Measurements from ENCODE around the gene TTF2. TPM values are rescaled to one million over a fixed set of nuclear protein-coding genes. Genes with fewer than 3 reads are reported as not detected.

The TTF2 gene
- total RNA-seq, 6 experiments from 2014 or later, result 2.3 to 6.0 (median 4.3) TPM

DNA sequence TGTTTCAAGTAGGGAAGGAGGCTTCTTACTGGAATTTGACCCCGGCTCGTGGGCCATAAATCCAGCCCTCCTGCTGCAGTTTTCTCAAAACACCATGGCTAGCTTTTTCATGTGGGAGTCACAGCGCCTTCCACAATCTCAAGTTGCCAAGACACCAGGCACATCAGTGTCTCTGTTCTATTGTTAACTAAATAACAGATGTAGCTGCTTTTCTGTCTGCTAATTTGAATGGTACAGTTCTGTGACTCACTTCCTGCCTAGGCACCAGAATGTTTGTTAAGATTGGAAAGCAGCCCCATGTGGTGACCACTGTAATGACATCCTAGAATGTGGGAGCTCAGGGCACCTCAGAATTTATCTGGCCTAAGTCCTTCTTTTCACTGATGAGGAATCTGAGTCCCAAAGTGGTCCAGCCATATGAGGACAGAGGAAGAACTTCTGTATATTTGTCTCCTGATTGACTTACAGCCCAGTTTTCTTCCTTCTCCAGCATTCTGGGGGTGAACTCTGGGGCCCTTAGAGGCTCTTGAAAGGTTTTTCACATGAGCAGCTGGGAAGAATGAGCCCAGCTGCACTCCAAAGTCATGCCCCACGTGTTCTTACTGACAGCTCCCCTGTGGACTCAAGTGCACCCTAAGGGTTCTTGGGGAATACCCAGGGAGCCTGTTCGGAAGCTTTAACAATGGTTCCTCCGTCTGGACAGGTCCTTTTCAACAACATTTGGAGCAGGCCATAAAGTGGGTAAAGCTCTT is 33.9 kb downstream of the TTF2 start:
- TF ChIP-seq CTCF (IDR thresholded peaks at IDR 0.05) (no peak), POLR2A (IDR thresholded peaks at IDR 0.05) (no peak)
- Histone ChIP-seq H3K4me3 (no peak overlapping the region), H3K36me3 (peaks cover 0 to 8% (median under 1%) of the 10 kb centered on the region in 4 donors), H3K4me1 (no peaks in the 10 kb centered on the region), H3K27me3 (no peaks in the 10 kb centered on the region), H3K27ac (no peak overlapping the region), H3K9me3 (no peaks in the 10 kb centered on the region)
- intact Hi-C loops (cut with DNase I), result no loop called here
- DNase-seq, result no peak
- no peak for ATAC-seq
- WGBS (ENCODE audit: insufficient coverage, low coverage, low lambda C conversion rate, missing lambda C conversion rate), result 100% methylated on average over 5 of the region's 6 CpGs

GRCh38 chr1:117094841-117095604 is 34.9 kb downstream of the TTF2 start:
- DNase-seq (no peak), ATAC-seq (no peak)
- intact Hi-C loops (cut with DNase I), result no loop called here
- H3K27me3 ChIP-seq, result no peaks in the 10 kb centered on the region
- H3K27ac ChIP-seq, result no peak overlapping the region
- WGBS (ENCODE audit: insufficient coverage, low coverage, low lambda C conversion rate, missing lambda C conversion rate), result 100% methylated on average over 7 of the region's 7 CpGs
- H3K4me1 ChIP-seq, result no peaks in the 10 kb centered on the region
- no peak for TF ChIP-seq POLR2A (IDR thresholded peaks at IDR 0.05)
- TF ChIP-seq CTCF (IDR thresholded peaks at IDR 0.05), result no peak
- no peaks in the 10 kb centered on the region for H3K9me3 ChIP-seq
- no peak overlapping the region for H3K4me3 ChIP-seq
- H3K36me3 ChIP-seq, result peaks cover 0 to 8% (median under 1%) of the 10 kb centered on the region in 4 donors

DNA sequence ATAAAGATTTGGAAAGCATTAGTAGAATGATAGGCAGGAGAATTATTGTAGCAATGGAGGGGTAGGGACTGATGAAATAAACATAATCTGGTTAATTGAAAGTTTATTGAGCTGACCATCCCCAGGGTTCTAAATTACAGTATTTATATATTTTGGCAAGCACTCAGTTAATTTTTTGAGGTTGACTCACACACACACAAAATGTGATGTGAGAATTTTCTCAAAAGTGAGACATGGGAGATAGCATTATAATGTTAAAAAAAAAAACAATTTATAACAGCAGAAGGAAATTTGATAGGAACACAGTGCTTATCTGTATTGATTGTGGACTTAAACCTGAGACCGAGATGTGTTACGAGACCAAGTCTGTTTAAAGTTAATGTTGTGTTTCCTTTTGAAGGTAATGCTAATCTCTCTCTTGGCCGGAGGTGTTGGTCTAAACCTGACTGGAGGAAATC is 36.9 kb downstream of the TTF2 start:
- Histone ChIP-seq H3K4me3 (no peak overlapping the region), H3K27ac (no peak overlapping the region), H3K9me3 (no peaks in the 10 kb centered on the region), H3K36me3 (peaks cover 0 to 3% (median 0%) of the 10 kb centered on the region in 4 donors), H3K27me3 (no peaks in the 10 kb centered on the region), H3K4me1 (no peaks in the 10 kb centered on the region)
- TF ChIP-seq CTCF (IDR thresholded peaks at IDR 0.05), result no peak
- no peak for TF ChIP-seq POLR2A (IDR thresholded peaks at IDR 0.05)
- no peak for DNase-seq
- WGBS (ENCODE audit: insufficient coverage, low coverage, low lambda C conversion rate, missing lambda C conversion rate), result 97% methylated on average over 3 of the region's 3 CpGs
- intact Hi-C loops (cut with DNase I), result no loop called here
- ATAC-seq, result no peak

DNA sequence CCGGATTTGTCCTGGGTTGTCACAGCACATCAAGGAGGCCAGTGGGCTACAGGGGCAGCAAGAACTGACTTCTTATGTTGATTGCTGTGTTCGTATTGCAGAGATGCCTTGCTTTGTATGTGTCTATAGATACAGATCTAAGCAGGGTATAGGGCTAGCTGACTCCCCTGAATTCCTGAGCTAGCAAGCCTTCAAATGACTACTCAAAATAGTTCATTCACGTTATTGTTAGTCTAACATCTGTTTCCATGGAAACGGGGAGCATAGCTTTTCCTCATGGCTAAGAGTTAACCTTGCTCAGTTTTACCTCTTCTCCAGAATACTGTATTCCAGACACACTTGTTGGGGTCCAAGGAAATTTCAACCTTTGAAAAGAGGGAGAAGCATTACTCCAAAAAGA is 37.3 kb downstream of the TTF2 start:
- H3K36me3 ChIP-seq, result peaks cover 0 to 3% (median 0%) of the 10 kb centered on the region in 4 donors
- intact Hi-C loops (cut with DNase I), result no loop called here
- ATAC-seq, result no peak
- no peaks in the 10 kb centered on the region for H3K4me1 ChIP-seq
- 92% methylated on average over 2 of the region's 4 CpGs for WGBS (ENCODE audit: insufficient coverage, low coverage, low lambda C conversion rate, missing lambda C conversion rate)
- no peak overlapping the region for H3K27ac ChIP-seq
- no peak overlapping the region for H3K4me3 ChIP-seq
- no peak for DNase-seq
- H3K27me3 ChIP-seq, result no peaks in the 10 kb centered on the region
- H3K9me3 ChIP-seq, result no peaks in the 10 kb centered on the region
- TF ChIP-seq POLR2A (IDR thresholded peaks at IDR 0.05) (no peak), CTCF (IDR thresholded peaks at IDR 0.05) (no peak)
